NCI-H2196 treated with DMSO at 0.1 percent for 48 hours (cell line): ENCODE results near the gene PNPLA2.

ENCODE experiments used
- DNase-seq: peaks from one replicate; lab custom pipeline; 2025; ENCODE audit not compliant: unreplicated experiment; lab: John Stamatoyannopoulos, UW

The PNPLA2 gene

DNA sequence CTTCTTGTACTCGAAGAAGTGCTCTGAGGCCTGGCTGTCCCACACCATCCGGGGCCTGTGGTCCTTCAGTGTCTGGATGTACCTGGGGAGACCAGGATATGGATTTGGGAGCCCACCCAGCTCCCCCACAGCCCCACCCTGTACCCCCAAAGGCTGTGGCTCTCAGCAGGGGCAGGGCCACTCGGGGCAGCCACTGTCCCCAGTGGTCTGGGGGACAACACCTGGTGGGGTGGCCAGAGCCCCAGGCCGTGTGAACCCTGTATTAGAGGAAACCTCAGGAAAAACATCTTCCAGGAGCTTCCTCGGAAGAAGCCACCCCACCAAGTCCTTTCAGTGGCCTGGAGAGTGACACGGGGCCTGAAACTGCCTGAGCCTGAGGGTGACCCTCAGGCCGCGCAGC is 51.7 kb downstream of the PNPLA2 start:
- no peak for DNase-seq

DNA sequence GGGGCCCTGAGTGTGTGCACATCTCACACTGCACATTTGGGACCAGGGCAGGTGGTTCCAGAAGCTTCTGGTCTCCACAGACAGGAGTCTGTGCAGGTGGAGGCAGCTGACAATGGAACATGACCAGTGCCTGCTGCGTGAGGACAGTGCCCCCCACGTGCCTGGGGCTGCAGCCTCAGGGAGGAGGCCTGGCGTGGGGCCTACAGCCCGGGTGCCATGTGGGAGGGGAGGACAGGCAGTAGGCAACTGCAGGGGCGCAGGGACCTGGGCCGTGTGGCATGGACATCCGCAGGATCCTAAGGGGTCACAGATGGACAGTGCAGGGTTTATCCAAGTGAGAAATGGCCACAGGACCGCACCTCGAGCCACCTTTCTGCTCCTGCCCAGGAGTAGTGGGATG is 52.8 kb downstream of the PNPLA2 start:
- no peak for DNase-seq

DNA sequence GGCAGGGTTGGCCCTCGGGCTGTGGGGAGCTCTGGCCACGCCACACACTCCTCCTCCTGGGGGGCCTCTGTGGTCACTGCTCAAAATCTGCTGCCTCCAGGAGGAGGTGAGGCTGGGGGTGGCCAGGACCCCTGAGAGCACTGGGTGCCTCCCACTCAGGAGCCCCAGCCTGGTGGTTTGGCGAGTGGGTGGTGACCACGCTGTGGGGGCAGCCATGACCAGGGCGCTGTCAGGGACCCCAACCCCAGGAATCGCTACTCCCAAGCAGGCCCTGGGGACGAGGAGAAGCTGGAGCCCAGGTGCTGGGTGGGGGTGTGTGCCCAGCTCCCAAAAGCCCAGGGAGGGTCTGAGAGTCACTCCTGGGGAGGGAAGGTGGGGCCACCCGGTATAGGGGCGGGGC is 54.1 kb downstream of the PNPLA2 start:
- DNase-seq = no peak

DNA sequence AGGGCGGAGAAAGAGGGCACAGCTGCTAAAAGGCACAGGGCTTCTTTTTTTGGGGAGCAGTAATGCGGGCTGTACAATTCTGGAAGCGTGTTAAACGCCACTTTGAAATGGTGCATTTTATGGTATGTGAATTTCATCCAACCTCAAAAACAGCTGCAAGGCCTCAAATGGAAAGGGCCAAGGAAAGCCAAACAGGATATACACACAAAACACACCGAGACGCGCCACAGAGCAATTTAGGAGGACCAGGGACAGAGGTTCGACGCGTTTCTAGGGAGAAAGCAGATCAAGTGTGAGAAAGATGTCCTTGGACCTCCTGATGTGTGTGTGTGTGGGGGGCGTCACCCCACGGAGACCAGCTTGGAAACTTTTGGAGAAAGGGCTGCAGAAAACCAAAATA is 55.0 kb downstream of the PNPLA2 start:
- DNase-seq = no peak
